HUDEP-2 (cell line): ENCODE results near the gene TMEM154.

Experiments used
- DNase-seq, 76 experiments: peaks; one replicate each; lab custom pipeline; 2025; ENCODE audit not compliant: unreplicated experiment in 76 of 76; lab: John Stamatoyannopoulos, UW

TMEM154 gene

GRCh38 chr4:152601156-152601555, 78.6 kb downstream of the TMEM154 start:
- DNase-seq, result peak in 43 of 76 experiments; percentile 3 to 71 (median 21)

- no peak for DNase-seq
These were observed 80.2 kb downstream of the TMEM154 start for GRCh38 chr4:152599636-152600035.

- no peak for DNase-seq
These were observed 80.7 kb downstream of the TMEM154 start for GRCh38 chr4:152599095-152599494.

GRCh38 chr4:152598454-152598853, 81.3 kb downstream of the TMEM154 start:
- no peak for DNase-seq

- no peak for DNase-seq
These were observed 84.5 kb downstream of the TMEM154 start for GRCh38 chr4:152594978-152595925.

GRCh38 chr4:152594057-152594456, 85.7 kb downstream of the TMEM154 start:
- DNase-seq, result no peak

- no peak for DNase-seq
These were observed 87.9 kb downstream of the TMEM154 start for GRCh38 chr4:152591876-152592275.

- no peak for DNase-seq
These were observed 88.4 kb downstream of the TMEM154 start for GRCh38 chr4:152591396-152591795.

GRCh38 chr4:152590179-152591031, 89.4 kb downstream of the TMEM154 start:
- DNase-seq, result no peak

- no peak for DNase-seq
These were observed 90.9 kb downstream of the TMEM154 start for GRCh38 chr4:152588869-152589268.

- DNase-seq, result no peak
These were observed 92.7 kb downstream of the TMEM154 start for GRCh38 chr4:152587127-152587526.

GRCh38 chr4:152586668-152587067, 93.1 kb downstream of the TMEM154 start:
- no peak for DNase-seq

- DNase-seq, result no peak
These were observed 94.8 kb downstream of the TMEM154 start for GRCh38 chr4:152585023-152585441.

- peak in 2 of 76 experiments; percentile 3 to 4 for DNase-seq
These were observed 98.1 kb downstream of the TMEM154 start for GRCh38 chr4:152581536-152582160.

- DNase-seq, result no peak
These were observed 99.9 kb downstream of the TMEM154 start for GRCh38 chr4:152579916-152580315.

GRCh38 chr4:152579107-152579764, 100.6 kb downstream of the TMEM154 start:
- no peak for DNase-seq

GRCh38 chr4:152578670-152579069, 101.1 kb downstream of the TMEM154 start:
- no peak for DNase-seq

GRCh38 chr4:152577708-152578396, 101.9 kb downstream of the TMEM154 start:
- peak in 35 of 76 experiments; percentile 1 to 54 (median 17) for DNase-seq

GRCh38 chr4:152575533-152575932, 104.3 kb downstream of the TMEM154 start:
- DNase-seq, result no peak

GRCh38 chr4:152573861-152574260, 105.9 kb downstream of the TMEM154 start:
- DNase-seq, result no peak
